Lower lobe of right lung (tissue), 2 donors: Measurements from ENCODE around the gene ETNPPL. TPM values are rescaled to one million over a fixed set of nuclear protein-coding genes. Genes with fewer than 3 reads are reported as not detected.

Experiments used
- ATAC-seq, 2 donors: fragments of 200-7000 bp; cut with Tn5 transposase; one replicate each; pipeline ENCODE4 v1.9.1; 2020 to 2022; ENCODE audit warnings: mild to moderate bottlenecking in 2 of 2, moderate library complexity in 2 of 2
- DNase-seq: peaks from one replicate; pipeline ENCODE4 v3.0.0-alpha.2; 2020
- H3K27ac ChIP-seq: fragments of 200-600 bp; one replicate; pipeline ENCODE4 v1.8.0; 2022
- H3K27me3 ChIP-seq: fragments of 200-600 bp; one replicate; pipeline ENCODE4 v1.8.0; 2022; ENCODE audit warnings: low read depth
- H3K36me3 ChIP-seq: fragments of 200-600 bp; one replicate; pipeline ENCODE4 v1.8.0; 2022; ENCODE audit warnings: mild to moderate bottlenecking
- H3K4me1 ChIP-seq: fragments of 200-600 bp; one replicate; pipeline ENCODE4 v1.8.0; 2022
- H3K4me3 ChIP-seq: fragments of 200-600 bp; one replicate; pipeline ENCODE4 v1.8.0; 2022; ENCODE audit warnings: mild to moderate bottlenecking
- H3K9me3 ChIP-seq: fragments of 200-600 bp; one replicate; pipeline ENCODE4 v1.8.0; 2022
- CTCF ChIP-seq: fragments of 200-600 bp; IDR thresholded peaks from one replicate; pipeline ENCODE4 v1.8.0; 2022; ENCODE audit warnings: antibody characterized with exemption, mild to moderate bottlenecking
- intact Hi-C: fragments of 100-400 bp; cut with DNase I; formaldehyde crosslinking; loops from one replicate; pipeline ENCODE4 v1.11.0; 2022
- total RNA-seq: library from RNA; stranded (reverse); fragmentation: NEBNext Ultra II Directional; extraction: Animal tissue kit (Norgen Biotek cat#: 25700); gene quantifications from one replicate; pipeline ENCODE4 v1.2.1, GENCODE V29; 2021
- donor health status: DM: no; HTN: yes; CAD: no; lungs with severe emphysema.

ETNPPL gene
- total RNA-seq, 1 donor from 2014 or later: not detected

DNA sequence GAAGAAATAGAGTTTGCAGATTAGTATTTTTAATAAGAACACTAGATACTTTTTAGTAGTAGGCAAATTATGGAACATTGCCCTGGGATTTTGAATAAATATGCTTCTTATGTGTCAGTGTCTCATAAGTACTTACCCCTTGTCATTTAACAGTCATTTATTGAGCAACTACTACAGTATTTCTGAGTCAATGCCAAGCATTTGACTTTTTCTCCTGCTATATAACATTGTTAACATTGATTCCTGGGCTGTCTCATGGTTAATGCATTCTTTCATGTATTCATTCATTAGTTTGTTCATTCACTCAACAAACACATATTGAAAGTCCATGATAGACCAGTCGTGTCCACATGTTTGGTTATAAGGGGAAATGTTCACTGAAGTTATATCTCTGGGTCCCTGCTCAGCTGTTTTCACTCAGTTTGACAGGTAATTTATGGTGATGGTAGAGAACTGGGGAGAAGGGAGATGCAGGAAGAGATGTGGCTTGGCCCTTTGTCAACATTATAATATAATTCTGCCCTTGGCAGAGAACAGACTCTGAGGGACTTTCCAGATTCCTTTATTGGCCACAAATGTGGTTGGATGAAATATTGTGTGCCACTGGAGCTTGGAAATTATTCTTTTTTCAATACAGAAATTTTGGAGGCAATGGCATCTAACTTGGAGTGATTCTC lies 62.6 kb downstream of the ETNPPL start:
- Histone ChIP-seq H3K4me3 (no peak overlapping the region), H3K36me3 (no peaks in the 10 kb centered on the region), H3K9me3 (no peaks in the 10 kb centered on the region), H3K27me3 (no peaks in the 10 kb centered on the region), H3K27ac (no peak overlapping the region), H3K4me1 (no peaks in the 10 kb centered on the region)
- intact Hi-C loops: no loop called here
- no peak for ATAC-seq
- DNase-seq: no peak
- no peak for TF ChIP-seq CTCF

- no peak for ATAC-seq
- Histone ChIP-seq H3K36me3 (no peaks in the 10 kb centered on the region), H3K9me3 (no peaks in the 10 kb centered on the region), H3K4me3 (no peak overlapping the region), H3K27ac (no peak overlapping the region), H3K4me1 (no peaks in the 10 kb centered on the region), H3K27me3 (no peaks in the 10 kb centered on the region)
- intact Hi-C loops: no loop called here
- no peak for DNase-seq
- no peak for TF ChIP-seq CTCF
These were observed 66.7 kb downstream of the ETNPPL start for GRCh38 chr4:108696160-108696559.

- no peak overlapping the region for H3K4me3 ChIP-seq
- no peak overlapping the region for H3K27ac ChIP-seq
- DNase-seq (no peak), ATAC-seq (no peak)
- no peaks in the 10 kb centered on the region for H3K27me3 ChIP-seq
- intact Hi-C loops: no loop called here
- no peaks in the 10 kb centered on the region for H3K9me3 ChIP-seq
- no peaks in the 10 kb centered on the region for H3K4me1 ChIP-seq
- TF ChIP-seq CTCF: no peak
- no peaks in the 10 kb centered on the region for H3K36me3 ChIP-seq
These were observed 67.8 kb downstream of the ETNPPL start for GRCh38 chr4:108695062-108695461.

DNA sequence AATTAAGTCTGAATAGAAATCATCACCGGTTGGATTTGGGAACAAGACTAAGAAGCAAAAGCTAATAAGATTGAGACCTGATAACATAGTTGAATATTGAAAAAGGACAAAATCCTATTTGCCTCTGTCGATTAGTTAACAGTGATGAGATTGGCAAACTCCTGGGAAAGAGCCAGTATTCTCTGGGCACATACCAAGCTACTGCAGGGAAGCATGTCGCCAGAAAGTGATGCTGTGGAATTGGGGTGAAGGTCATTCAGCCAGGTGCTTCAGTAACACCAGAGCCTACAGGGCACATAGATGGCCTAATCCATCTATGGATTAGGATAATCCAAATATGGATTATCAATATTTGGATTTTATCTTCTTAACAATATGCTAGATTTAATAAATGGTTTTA lies 68.4 kb downstream of the ETNPPL start:
- Histone ChIP-seq H3K27me3 (no peaks in the 10 kb centered on the region), H3K36me3 (no peaks in the 10 kb centered on the region), H3K27ac (no peak overlapping the region), H3K4me3 (no peak overlapping the region), H3K9me3 (no peaks in the 10 kb centered on the region), H3K4me1 (no peaks in the 10 kb centered on the region)
- DNase-seq (no peak), ATAC-seq (no peak)
- TF ChIP-seq CTCF: no peak
- intact Hi-C loops: no loop called here

GRCh38 chr4:108693819-108694218 lies 69.0 kb downstream of the ETNPPL start:
- Histone ChIP-seq H3K27me3 (no peaks in the 10 kb centered on the region), H3K4me3 (no peak overlapping the region), H3K36me3 (no peaks in the 10 kb centered on the region), H3K4me1 (no peaks in the 10 kb centered on the region), H3K27ac (no peak overlapping the region), H3K9me3 (no peaks in the 10 kb centered on the region)
- intact Hi-C loops: no loop called here
- TF ChIP-seq CTCF: no peak
- no peak for DNase-seq
- no peak for ATAC-seq
